NCI-H187 (cell line): ENCODE data around the gene ZDHHC14.
A peak's percentile ranks its signal among the peaks of the same experiment; 100 is the strongest.
"Not testable (repeated sequence)": the region's sequence is repeated elsewhere in the genome, so short reads cannot be mapped to it uniquely, and the experiment has no call there.

Source experiments
- DNase-seq, 2 experiments: peaks; one replicate each; lab custom pipeline; 2025; lab: John Stamatoyannopoulos, UW

Gene ZDHHC14

GRCh38 chr6:157380779-157381561, at the start of gene ZDHHC14:
ZDHHC14 (plus strand) TSS chr6:157381190.
- peak; percentile 41 to 86 for DNase-seq

- DNase-seq, result no peak
Observed at GRCh38 chr6:157332813-157333212, 48.2 kb upstream of the ZDHHC14 start.

DNA sequence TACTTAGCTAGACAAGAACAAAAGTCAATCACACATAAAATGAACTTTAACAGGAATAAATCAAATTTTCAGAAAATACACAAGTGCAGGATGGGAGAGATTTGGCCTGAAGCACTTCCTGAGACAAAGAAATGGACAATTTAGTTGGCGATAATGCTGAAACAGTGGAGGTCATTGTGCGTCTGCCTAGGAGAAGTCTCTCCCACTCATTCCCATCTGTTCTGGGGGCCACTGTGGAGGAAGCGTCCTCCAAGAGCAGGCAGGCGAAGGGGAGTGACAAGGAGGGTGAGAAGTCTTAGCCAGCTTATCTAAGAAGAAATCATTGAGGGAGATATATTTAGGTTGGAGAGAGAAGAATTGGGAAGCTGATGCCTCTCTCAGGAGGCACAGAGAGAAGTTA, 47.5 kb upstream of the ZDHHC14 start:
- DNase-seq, result no peak

DNA sequence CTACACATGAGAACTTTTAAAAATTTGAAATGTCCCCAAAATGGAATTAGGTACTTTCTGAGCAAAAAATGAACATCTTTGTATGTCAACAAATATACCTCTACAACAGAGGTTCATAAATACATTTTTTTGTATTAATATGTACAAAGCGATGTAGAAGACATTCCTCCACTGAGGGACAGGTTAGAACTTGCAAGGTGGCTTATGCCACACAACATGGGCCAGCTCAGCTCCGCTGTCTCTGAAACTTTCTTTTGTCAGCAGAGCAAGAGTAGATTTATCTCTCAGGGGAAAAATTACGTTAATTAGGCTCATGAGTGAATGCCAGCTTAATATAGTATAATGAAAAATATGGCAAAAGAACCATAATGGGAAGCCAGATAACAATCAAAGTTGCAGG, 47.0 kb upstream of the ZDHHC14 start:
- DNase-seq, result no peak

DNA sequence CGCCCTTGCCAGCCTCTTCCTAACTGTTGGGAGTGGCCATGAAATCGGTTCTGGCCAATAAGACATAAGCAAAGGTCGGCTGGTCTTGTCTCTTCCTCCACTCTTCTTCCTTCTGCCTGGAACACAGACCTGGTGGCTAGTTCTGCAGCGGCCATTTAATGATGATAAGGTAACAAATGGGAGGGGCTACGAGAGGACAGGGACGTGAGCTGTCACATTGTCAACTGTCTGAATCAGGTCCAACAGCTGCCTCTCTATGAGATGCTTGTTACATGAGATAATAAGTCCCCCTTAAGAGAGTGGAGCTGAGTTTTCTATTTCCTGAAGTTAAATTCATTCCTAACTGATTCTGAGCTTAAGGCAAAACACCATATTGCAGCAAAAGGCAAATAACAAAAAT, 45.2 kb upstream of the ZDHHC14 start:
- no peak for DNase-seq

GRCh38 chr6:157337276-157337675, 43.7 kb upstream of the ZDHHC14 start:
- not testable (repeated sequence) for DNase-seq

DNA sequence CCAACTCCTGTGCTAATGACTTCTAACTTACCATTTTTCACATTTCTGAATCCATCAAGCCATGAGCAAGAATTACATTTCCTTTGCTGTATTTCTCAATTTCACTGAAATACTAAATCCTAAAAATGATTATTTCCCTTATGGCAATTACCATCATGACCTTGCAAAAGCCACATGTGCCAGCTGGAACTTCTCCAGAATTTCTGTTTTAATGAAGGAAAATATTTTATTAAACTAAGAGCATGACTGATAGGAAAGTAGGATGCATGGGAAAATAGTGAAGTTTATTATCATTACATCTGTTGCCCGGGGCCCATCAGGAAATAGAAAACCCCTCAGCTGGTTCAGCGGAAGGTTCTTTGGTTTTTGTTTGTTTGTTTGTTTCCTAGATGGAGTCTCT, 43.2 kb upstream of the ZDHHC14 start:
- no peak for DNase-seq

GRCh38 chr6:157339432-157339831, 41.6 kb upstream of the ZDHHC14 start:
- no peak for DNase-seq

- DNase-seq, result no peak
Observed at GRCh38 chr6:157343732-157344131, 37.3 kb upstream of the ZDHHC14 start.

- DNase-seq, result no peak
Observed at GRCh38 chr6:157346373-157346772, 34.6 kb upstream of the ZDHHC14 start.

- DNase-seq, result no peak
Observed at GRCh38 chr6:157358287-157358686, 22.7 kb upstream of the ZDHHC14 start.

GRCh38 chr6:157361886-157362285, 19.1 kb upstream of the ZDHHC14 start:
- no peak for DNase-seq

GRCh38 chr6:157364705-157365104, 16.3 kb upstream of the ZDHHC14 start:
- no peak for DNase-seq

DNA sequence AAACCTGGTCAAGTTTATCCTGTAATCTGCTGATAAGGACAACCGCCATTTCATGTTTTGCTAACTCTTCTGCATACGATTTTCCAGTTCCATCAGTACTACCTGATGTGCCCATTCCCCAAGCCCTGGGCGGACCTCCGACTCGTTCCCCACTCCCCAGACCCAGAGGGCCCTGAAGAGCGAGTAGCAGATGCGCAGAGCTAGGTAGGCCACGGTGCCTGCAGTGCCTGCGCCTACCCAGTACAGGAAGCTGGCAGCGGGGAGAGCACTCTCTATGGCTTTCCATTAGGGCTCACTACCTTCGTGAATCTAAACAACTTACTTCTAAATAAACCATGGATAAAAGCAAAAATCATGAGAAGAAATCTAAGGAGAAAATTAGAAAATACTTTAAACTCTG, 14.3 kb upstream of the ZDHHC14 start:
- DNase-seq, result no peak

- DNase-seq, result no peak
Observed at GRCh38 chr6:157368359-157369049, 12.5 kb upstream of the ZDHHC14 start.

DNA sequence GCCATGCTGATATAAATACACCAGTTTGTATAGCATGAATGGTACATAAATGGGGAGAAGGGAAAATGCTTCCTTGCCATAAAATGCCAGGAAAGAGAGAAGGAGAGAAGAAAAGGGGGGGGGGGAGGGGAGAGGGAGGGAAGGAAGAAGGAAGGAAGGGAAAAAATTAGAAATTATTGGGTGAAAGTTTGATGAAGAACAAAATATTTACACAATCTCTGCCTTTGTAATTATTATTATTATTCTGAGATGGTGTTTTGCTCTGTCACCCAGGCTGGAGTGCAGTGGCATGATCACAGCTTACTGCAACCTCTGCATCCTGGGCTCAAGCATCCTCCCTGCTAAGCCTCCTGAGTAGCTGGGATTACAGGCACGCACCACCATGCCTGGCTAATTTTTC, 10.2 kb upstream of the ZDHHC14 start:
- DNase-seq, result no peak

GRCh38 chr6:157372501-157373280, 8.3 kb upstream of the ZDHHC14 start:
- no peak for DNase-seq

GRCh38 chr6:157374889-157375443, 6.0 kb upstream of the ZDHHC14 start:
- no peak for DNase-seq

GRCh38 chr6:157376241-157376640, 4.7 kb upstream of the ZDHHC14 start:
- DNase-seq, result no peak

DNA sequence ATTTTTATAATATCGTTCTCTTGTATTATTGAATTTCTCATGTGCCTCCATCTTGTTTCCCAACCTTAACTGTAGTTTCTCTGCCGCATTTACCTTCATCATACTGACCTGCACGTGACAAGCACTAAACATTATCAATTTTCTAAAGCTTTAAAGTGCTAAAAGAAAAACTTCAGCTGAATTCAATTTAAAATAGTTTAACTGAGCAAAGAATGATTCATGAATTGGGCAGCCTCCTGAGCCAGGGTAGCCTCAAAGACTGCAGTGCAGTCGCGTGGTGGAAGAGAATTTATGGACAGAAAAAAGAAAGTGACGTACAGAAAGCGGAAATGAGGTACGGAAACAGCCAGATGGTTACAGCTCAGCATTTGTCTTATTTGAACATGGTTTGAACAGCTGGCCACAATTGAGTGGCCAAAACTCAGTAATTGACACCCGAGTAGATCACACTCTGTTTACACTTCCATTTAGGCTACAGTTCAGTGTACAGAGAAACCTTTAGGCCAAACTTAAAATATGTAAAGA, 4.2 kb upstream of the ZDHHC14 start:
- peak; percentile 8 to 12 for DNase-seq

DNA sequence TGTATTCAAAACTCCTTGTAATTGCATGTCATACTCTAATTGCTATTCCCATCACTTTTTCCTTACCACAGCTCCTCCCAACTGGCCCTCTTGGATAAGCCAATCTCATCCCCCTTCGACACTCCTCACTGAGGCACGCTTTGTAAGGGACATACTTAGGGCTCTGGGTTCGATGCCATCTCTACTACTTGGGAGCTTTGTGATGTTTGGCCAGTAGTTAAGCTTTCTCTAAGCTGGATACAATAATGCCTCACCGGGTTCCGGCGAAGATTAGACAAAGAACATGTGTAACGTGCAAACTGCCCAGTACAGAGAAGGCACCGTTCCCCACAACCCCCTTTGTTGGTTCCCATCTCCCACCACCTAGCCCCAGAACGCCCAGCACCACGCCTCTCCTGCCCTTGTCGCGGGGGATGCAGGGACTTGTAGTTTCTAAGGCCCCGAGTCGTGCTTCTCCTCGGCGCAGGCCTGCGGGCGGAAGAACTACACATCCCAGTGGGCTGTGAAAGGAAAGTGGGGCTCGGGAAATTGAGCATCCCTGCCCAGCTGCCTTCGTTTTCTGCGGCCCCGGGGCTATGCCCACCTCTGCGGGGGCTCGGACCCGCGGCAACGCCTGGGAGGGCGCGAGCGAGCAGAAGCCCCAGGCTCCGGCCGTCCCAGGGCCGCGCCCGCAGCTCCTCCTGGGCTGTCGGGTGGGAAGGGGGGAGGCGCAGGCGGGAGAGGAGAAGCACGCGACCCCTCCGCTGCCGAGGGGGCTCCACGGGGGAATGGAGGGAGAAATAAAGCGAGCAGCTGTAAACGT, 1.1 kb upstream of the ZDHHC14 start:
- peak; percentile 73 to 76 for DNase-seq

DNA sequence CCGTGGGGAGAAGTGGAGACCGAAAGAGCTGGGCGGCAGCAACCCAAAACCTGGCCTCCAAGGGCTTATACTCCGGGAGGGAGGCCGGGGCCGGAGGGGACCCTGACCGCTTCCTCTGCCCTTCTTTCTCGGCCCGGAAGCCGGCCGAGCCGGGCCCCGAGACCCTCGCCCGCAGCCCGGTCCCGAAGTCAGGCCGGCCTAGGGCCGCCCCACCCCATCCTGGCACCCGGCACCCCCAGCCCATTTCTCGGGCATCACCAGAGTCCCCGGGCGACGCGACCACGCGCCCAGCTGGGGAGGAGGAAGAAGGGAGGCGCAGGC, 572 bp upstream of the ZDHHC14 start:
- DNase-seq, result no peak
